HepG2 (cell line): ENCODE results near the gene RAB8A. TPM values are rescaled to one million over a fixed set of nuclear protein-coding genes. Genes with fewer than 3 reads are reported as not detected.

Experiments used
- ADNP ChIP-seq: sonication (generic); formaldehyde crosslinking; IDR thresholded peaks from 2 replicates; pipeline ENCODE4 v1.4.0; 2020; ENCODE audit warnings: missing genetic modification reagents
- DPF2 ChIP-seq: sonication (generic); formaldehyde crosslinking; IDR thresholded peaks from 2 replicates; pipeline ENCODE4 v1.4.0; 2020; ENCODE audit warnings: mild to moderate bottlenecking, low read depth, missing genetic modification reagents, borderline replicate concordance
- DZIP1 ChIP-seq: sonication (generic); formaldehyde crosslinking; IDR thresholded peaks from 2 replicates; pipeline ENCODE4 v1.5.0; 2020; ENCODE audit warnings: mild to moderate bottlenecking, missing genetic modification reagents
- HNRNPK ChIP-seq: fragments of 200-400 bp; formaldehyde crosslinking; IDR thresholded peaks from 2 replicates; pipeline ENCODE4 v1.6.1; 2018; ENCODE audit warnings: low read length, low read depth, moderate library complexity, mild to moderate bottlenecking; ENCODE audit not compliant: poor library complexity, severe bottlenecking
- KAT2B ChIP-seq: fragments of 150-350 bp; IDR thresholded peaks from 2 replicates; pipeline ENCODE4 v1.6.1; 2014; ENCODE audit warnings: low read depth, low read length, borderline replicate concordance
- MAFK ChIP-seq, 2 experiments: IDR thresholded peaks in 1 of 2; conservative IDR thresholded peaks in 1 of 2; 2 replicates each; pipeline ENCODE4 v1.6.1; 2011; ENCODE audit warnings: improper control_type of control experiment in 2 of 2, low read length in 2 of 2
- MED1 ChIP-seq: sonication (generic); formaldehyde crosslinking; IDR thresholded peaks from 2 replicates; pipeline ENCODE4 v1.4.0; 2020; ENCODE audit warnings: missing genetic modification reagents
- MLLT10 ChIP-seq: sonication (generic); formaldehyde crosslinking; IDR thresholded peaks from 2 replicates; pipeline ENCODE4 v1.4.0; 2020; ENCODE audit warnings: missing genetic modification reagents
- MTA1 ChIP-seq: sonication (generic); formaldehyde crosslinking; IDR thresholded peaks from 2 replicates; pipeline ENCODE4 v1.4.0; 2020; ENCODE audit warnings: missing genetic modification reagents, mild to moderate bottlenecking, borderline replicate concordance
- MYNN ChIP-seq: sonication (generic); formaldehyde crosslinking; IDR thresholded peaks from 2 replicates; pipeline ENCODE4 v1.4.0; 2020; ENCODE audit warnings: mild to moderate bottlenecking, low read depth, missing genetic modification reagents
- NFE2L2 ChIP-seq: fragments of 150-350 bp; IDR thresholded peaks from 2 replicates; pipeline ENCODE4 v1.6.1; 2014; ENCODE audit warnings: low read length
- NFRKB ChIP-seq: fragments of 450-650 bp; IDR thresholded peaks from 2 replicates; pipeline ENCODE4 v1.6.1; 2017
- RNF219 ChIP-seq: sonication (generic); formaldehyde crosslinking; IDR thresholded peaks from 2 replicates; pipeline ENCODE4 v1.5.0; 2020; ENCODE audit warnings: mild to moderate bottlenecking, missing genetic modification reagents
- SPEN ChIP-seq: sonication (generic); formaldehyde crosslinking; IDR thresholded peaks from 2 replicates; pipeline ENCODE4 v1.5.1; 2020; ENCODE audit warnings: low read depth, mild to moderate bottlenecking, missing genetic modification reagents
- STAG1 ChIP-seq: sonication (generic); formaldehyde crosslinking; IDR thresholded peaks from 2 replicates; pipeline ENCODE4 v1.4.0; 2020; ENCODE audit warnings: missing genetic modification reagents
- SYNCRIP ChIP-seq: fragments of 200-400 bp; formaldehyde crosslinking; IDR thresholded peaks from 2 replicates; pipeline ENCODE4 v1.6.1; 2018; ENCODE audit warnings: mild to moderate bottlenecking, low read depth, low read length; ENCODE audit not compliant: insufficient read depth
- TP53 ChIP-seq: sonication (generic); formaldehyde crosslinking; conservative IDR thresholded peaks from 2 replicates; pipeline ENCODE4 v1.4.0; 2020; ENCODE audit warnings: missing genetic modification reagents
- TRIM24 ChIP-seq: sonication (generic); formaldehyde crosslinking; IDR thresholded peaks from 2 replicates; pipeline ENCODE4 v1.8.0; 2022; ENCODE audit warnings: mild to moderate bottlenecking, missing genetic modification reagents
- ZBTB42 ChIP-seq: sonication (generic); formaldehyde crosslinking; IDR thresholded peaks from 2 replicates; pipeline ENCODE4 v1.5.0; 2020; ENCODE audit warnings: mild to moderate bottlenecking, missing genetic modification reagents
- ZNF235 ChIP-seq: sonication (generic); formaldehyde crosslinking; IDR thresholded peaks from 2 replicates; pipeline ENCODE4 v1.8.1; 2023; ENCODE audit warnings: mild to moderate bottlenecking, missing genetic modification reagents, borderline replicate concordance
- ZNF275 ChIP-seq: sonication (generic); formaldehyde crosslinking; IDR thresholded peaks from 2 replicates; pipeline ENCODE4 v1.8.0; 2022; ENCODE audit warnings: missing genetic modification reagents, mild to moderate bottlenecking, inconsistent platforms, borderline replicate concordance
- ZNF382 ChIP-seq: sonication (generic); formaldehyde crosslinking; IDR thresholded peaks from 2 replicates; pipeline ENCODE4 v1.5.0; 2020; ENCODE audit warnings: missing genetic modification reagents, mild to moderate bottlenecking, borderline replicate concordance
- ZNF543 ChIP-seq: sonication (generic); formaldehyde crosslinking; IDR thresholded peaks from 2 replicates; pipeline ENCODE4 v1.4.0; 2020; ENCODE audit warnings: mild to moderate bottlenecking, missing genetic modification reagents
- ZNF7 ChIP-seq: IDR thresholded peaks from 2 replicates; pipeline ENCODE4 v1.6.1; 2016; ENCODE audit warnings: missing biosample characterization, missing genetic modification reagents
- polyA plus RNA-seq, 8 experiments: library from polyadenylated mRNA; depleted of rRNA in 3 of 8; stranded (reverse) in 7 of 8; unstranded in 1 of 8; fragments of >200 nt; fragmentation: Illumina TruSeq in 4 of 8; extraction: Trizol in 4 of 8; gene quantifications; 2 replicates each; pipeline versions ENCODE4 v1.2.1 to v1.2.3, GENCODE V29; 2011 to 2016; ENCODE audit warnings: low read depth in 4 of 8, missing spikeins in 1 of 8, mixed read lengths in 1 of 8; ENCODE audit not compliant: insufficient read depth in 1 of 8
- total RNA-seq, 5 experiments: library from RNA; depleted of rRNA; stranded (reverse); fragments of >200 nt; fragmentation: Illumina TruSeq; extraction: Trizol; gene quantifications; 2 replicates each; pipeline ENCODE4 v1.2.3, GENCODE V29; 2016; ENCODE audit warnings: low read depth in 1 of 5
- TF ChIP-seq, protein P1 (sequence below): sonication (generic); formaldehyde crosslinking; IDR thresholded peaks from 2 replicates; pipeline ENCODE4 v1.5.0; 2020; ENCODE audit warnings: mild to moderate bottlenecking, low read depth, missing genetic modification reagents, borderline replicate concordance

Gene RAB8A
- total and polyA plus RNA-seq, 2 of the 13 experiments (the other 11 are each of a cell fraction or from before 2014, with no cell fraction given): 36.7 to 45.0 TPM

GRCh38 chr19:16111160-16111908 lies at the start of gene RAB8A (continued):
- TF ChIP-seq SYNCRIP: no peak
- no peak for TF ChIP-seq NFE2L2
- TF ChIP-seq RNF219 (CRISPR knock-in tag): no peak
- TF ChIP-seq ZNF7 (CRISPR knock-in tag): no peak
- peak; percentile 84 for TF ChIP-seq STAG1 (CRISPR knock-in tag)
- TF ChIP-seq, protein P1, sequence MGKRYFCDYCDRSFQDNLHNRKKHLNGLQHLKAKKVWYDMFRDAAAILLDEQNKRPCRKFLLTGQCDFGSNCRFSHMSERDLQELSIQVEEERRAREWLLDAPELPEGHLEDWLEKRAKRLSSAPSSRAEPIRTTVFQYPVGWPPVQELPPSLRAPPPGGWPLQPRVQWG (CRISPR knock-in tag): no peak
- no peak for TF ChIP-seq MLLT10 (CRISPR knock-in tag)
- no peak for TF ChIP-seq TP53 (CRISPR knock-in tag)
- TF ChIP-seq MAFK (conservative IDR thresholded peaks at IDR 0.05 in 1 of 2, IDR thresholded peaks at IDR 0.05 in 1 of 2; ENCODE audit: low read length in 2 of 2): no peak
- no peak for TF ChIP-seq KAT2B
- TF ChIP-seq SPEN (CRISPR knock-in tag): peak; percentile 70
- TF ChIP-seq DZIP1 (CRISPR knock-in tag): no peak
- 0 out of 2 replicates have a peak, but pooled peaks have one; percentile 31 for TF ChIP-seq ZNF275
- no peak for TF ChIP-seq ZBTB42 (CRISPR knock-in tag)
- TF ChIP-seq ZNF543: no peak
- TF ChIP-seq NFRKB: no peak
- TF ChIP-seq ADNP (CRISPR knock-in tag): peak; percentile 81
- no peak for TF ChIP-seq MYNN (CRISPR knock-in tag)
- 0 out of 2 replicates have a peak, but pooled peaks have one; percentile 25 for TF ChIP-seq ZNF235 (CRISPR knock-in tag)
- TF ChIP-seq MED1: peak; percentile 41; the same call in 1 of the 2 replicates
- no peak for TF ChIP-seq ZNF382 (CRISPR knock-in tag)
- peak; percentile 37 for TF ChIP-seq HNRNPK
- TF ChIP-seq MTA1 (CRISPR knock-in tag): 0 out of 2 replicates have a peak, but pooled peaks have one; percentile 22
- TF ChIP-seq DPF2 (CRISPR knock-in tag): no peak
- TF ChIP-seq TRIM24 (CRISPR knock-in tag): no peak
